ENCODE measurements around the gene MEGF9. TPM values are rescaled to one million over a fixed set of nuclear protein-coding genes. Genes with fewer than 3 reads are reported as not detected.

MEGF9 gene
- total and polyA plus RNA-seq, 2 donors (not counting 1 experiment from before 2014, with no cell fraction given), result 3.5 to 11.3 TPM

DNA sequence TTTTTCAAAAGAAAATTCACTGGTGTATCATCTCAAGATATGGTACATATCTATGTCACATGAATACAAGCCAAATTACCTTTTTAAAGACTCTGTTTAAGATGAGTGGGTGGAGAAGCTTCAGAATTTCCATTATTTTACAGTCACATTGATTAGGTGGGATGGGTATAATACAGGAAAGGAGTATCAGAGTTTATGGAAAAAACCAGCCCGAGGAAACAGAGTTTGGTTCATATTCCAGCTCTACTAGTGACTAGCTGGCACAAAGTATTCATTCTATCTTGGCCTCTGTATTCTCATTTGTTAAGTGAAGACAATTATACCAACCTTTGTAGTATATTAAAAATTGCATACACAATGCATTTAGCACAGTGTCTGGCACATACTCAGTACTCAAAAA lies 87.8 kb downstream of the MEGF9 start:
- Mint-ChIP-seq H3K27me3 (no peaks in the 10 kb centered on the region), H3K4me3 (no peak overlapping the region), H3K4me1 (no peaks in the 10 kb centered on the region), H3K9me3 (ENCODE audit: insufficient read depth) (no peaks in the 10 kb centered on the region), H3K27ac (no peak overlapping the region)
- no peak overlapping the region for H2AFZ ChIP-seq (ENCODE audit: insufficient read depth, low read depth, low read length, poor library complexity, severe bottlenecking)
- no peak overlapping the region for H3K27ac ChIP-seq (ENCODE audit: low read length in 2 of 2)
- H3K4me2 ChIP-seq (replicated peaks; ENCODE audit: low read depth, low read length, poor library complexity, severe bottlenecking), result no peak overlapping the region
- DNase-seq, result no peak
- no peaks in the 10 kb centered on the region for H3K36me3 ChIP-seq (replicated peaks in 1 of 2; ENCODE audit: control extremely low read depth in 1 of 2, control insufficient read depth in 1 of 2, extremely low read depth in 1 of 2, insufficient read depth in 2 of 2, low read length in 1 of 2)
- no peaks in the 10 kb centered on the region for H3K4me1 ChIP-seq (ENCODE audit: control insufficient read depth in 2 of 2, insufficient read depth in 2 of 2, low read length in 2 of 2)
- H3K9ac ChIP-seq (ENCODE audit: low read length), result no peak overlapping the region
- H3K4me3 ChIP-seq (ENCODE audit: control extremely low read depth in 1 of 5, extremely low read depth in 1 of 5, insufficient read depth in 1 of 5, low read depth in 2 of 5, low read length in 4 of 5), result no peak overlapping the region
- TF ChIP-seq EZH2 (IDR thresholded peaks at IDR 0.05; ENCODE audit: borderline replicate concordance, insufficient read depth, low read depth, low read length, poor library complexity, severe bottlenecking), result no peak
- TF ChIP-seq, protein P1, sequence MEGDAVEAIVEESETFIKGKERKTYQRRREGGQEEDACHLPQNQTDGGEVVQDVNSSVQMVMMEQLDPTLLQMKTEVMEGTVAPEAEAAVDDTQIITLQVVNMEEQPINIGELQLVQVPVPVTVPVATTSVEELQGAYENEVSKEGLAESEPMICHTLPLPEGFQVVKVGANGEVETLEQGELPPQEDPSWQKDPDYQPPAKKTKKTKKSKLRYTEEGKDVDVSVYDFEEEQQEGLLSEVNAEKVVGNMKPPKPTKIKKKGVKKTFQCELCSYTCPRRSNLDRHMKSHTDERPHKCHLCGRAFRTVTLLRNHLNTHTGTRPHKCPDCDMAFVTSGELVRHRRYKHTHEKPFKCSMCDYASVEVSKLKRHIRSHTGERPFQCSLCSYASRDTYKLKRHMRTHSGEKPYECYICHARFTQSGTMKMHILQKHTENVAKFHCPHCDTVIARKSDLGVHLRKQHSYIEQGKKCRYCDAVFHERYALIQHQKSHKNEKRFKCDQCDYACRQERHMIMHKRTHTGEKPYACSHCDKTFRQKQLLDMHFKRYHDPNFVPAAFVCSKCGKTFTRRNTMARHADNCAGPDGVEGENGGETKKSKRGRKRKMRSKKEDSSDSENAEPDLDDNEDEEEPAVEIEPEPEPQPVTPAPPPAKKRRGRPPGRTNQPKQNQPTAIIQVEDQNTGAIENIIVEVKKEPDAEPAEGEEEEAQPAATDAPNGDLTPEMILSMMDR (IDR thresholded peaks at IDR 0.05), result no peak
- H3K79me2 ChIP-seq (ENCODE audit: control insufficient read depth, insufficient read depth, low read length), result no peaks in the 10 kb centered on the region
- WGBS (ENCODE audit: insufficient coverage), result no CpG with 5 or more reads among the region's 1 CpG
- CTCF ChIA-PET, result interaction anchor here (1.1 to 2.3 kb wide), 3 partner anchors 12 to 433 kb away, joined by 4 to 7 read pairs (median 6); no protein-coding TSS in a partner anchor
- intact Hi-C loops (cut with micrococcal nuclease), result no loop called here
- POLR2A ChIA-PET, result no interaction called here
- ATAC-seq (ENCODE audit: low read depth), result no peak
- H4K20me1 ChIP-seq (ENCODE audit: control insufficient read depth, insufficient read depth, low read length, poor library complexity, severe bottlenecking), result no peaks in the 10 kb centered on the region
- no peaks in the 10 kb centered on the region for H3K9me3 ChIP-seq (ENCODE audit: control extremely low read depth in 1 of 3, control insufficient read depth in 2 of 3, insufficient read depth in 1 of 3, low read length in 2 of 3)
- H3K27me3 ChIP-seq (replicated peaks in 1 of 4; ENCODE audit: control extremely low read depth in 1 of 4, control insufficient read depth in 3 of 4, insufficient read depth in 4 of 4, low read length in 3 of 4), result no peaks in the 10 kb centered on the region

DNA sequence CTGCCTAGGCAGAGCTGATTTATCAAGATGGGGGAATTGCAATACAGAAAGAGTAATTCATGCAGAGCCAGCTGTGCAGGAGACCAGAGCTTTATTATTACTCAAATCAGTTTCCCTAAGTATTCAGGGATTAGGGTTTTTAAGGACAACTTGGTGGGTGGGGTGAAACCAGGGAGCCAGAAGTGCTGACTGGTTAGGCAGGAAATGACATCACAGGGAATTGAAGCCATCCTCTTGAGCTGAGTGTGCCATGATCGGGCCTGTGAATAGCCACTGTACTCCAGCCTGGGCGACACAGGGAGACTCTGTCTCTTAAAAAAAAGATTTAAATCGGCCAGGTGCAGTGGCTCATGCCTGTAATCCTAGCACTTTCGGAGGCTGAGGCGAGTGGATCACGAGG lies 89.0 kb downstream of the MEGF9 start:
- CTCF ChIA-PET, result interaction anchor here (1.1 to 2.3 kb wide), 2 partner anchors 19 to 435 kb away, joined by 6 to 7 read pairs; no protein-coding TSS in a partner anchor
- Mint-ChIP-seq H3K9me3 (ENCODE audit: insufficient read depth) (no peaks in the 10 kb centered on the region), H3K27me3 (no peaks in the 10 kb centered on the region), H3K4me3 (no peak overlapping the region), H3K4me1 (no peaks in the 10 kb centered on the region), H3K27ac (no peak overlapping the region)
- no peaks in the 10 kb centered on the region for H3K9me3 ChIP-seq (ENCODE audit: control extremely low read depth in 1 of 3, control insufficient read depth in 2 of 3, insufficient read depth in 1 of 3, low read length in 2 of 3)
- H3K27me3 ChIP-seq (replicated peaks in 1 of 4; ENCODE audit: control extremely low read depth in 1 of 4, control insufficient read depth in 3 of 4, insufficient read depth in 4 of 4, low read length in 3 of 4), result no peaks in the 10 kb centered on the region
- no peak overlapping the region for H3K27ac ChIP-seq (ENCODE audit: low read length in 2 of 2)
- POLR2A ChIA-PET, result no interaction called here
- intact Hi-C loops (cut with micrococcal nuclease), result no loop called here
- H3K79me2 ChIP-seq (ENCODE audit: control insufficient read depth, insufficient read depth, low read length), result no peaks in the 10 kb centered on the region
- H4K20me1 ChIP-seq (ENCODE audit: control insufficient read depth, insufficient read depth, low read length, poor library complexity, severe bottlenecking), result no peaks in the 10 kb centered on the region
- H2AFZ ChIP-seq (ENCODE audit: insufficient read depth, low read depth, low read length, poor library complexity, severe bottlenecking), result no peak overlapping the region
- WGBS (ENCODE audit: insufficient coverage), result 98% methylated on average over 6 of the region's 6 CpGs
- H3K36me3 ChIP-seq (replicated peaks in 1 of 2; ENCODE audit: control extremely low read depth in 1 of 2, control insufficient read depth in 1 of 2, extremely low read depth in 1 of 2, insufficient read depth in 2 of 2, low read length in 1 of 2), result no peaks in the 10 kb centered on the region
- TF ChIP-seq, protein P1 (IDR thresholded peaks at IDR 0.05), result no peak
- TF ChIP-seq EZH2 (IDR thresholded peaks at IDR 0.05; ENCODE audit: borderline replicate concordance, insufficient read depth, low read depth, low read length, poor library complexity, severe bottlenecking), result no peak
- no peak overlapping the region for H3K4me3 ChIP-seq (ENCODE audit: control extremely low read depth in 1 of 5, extremely low read depth in 1 of 5, insufficient read depth in 1 of 5, low read depth in 2 of 5, low read length in 4 of 5)
- DNase-seq (no peak), ATAC-seq (ENCODE audit: low read depth) (no peak)
- no peak overlapping the region for H3K4me2 ChIP-seq (replicated peaks; ENCODE audit: low read depth, low read length, poor library complexity, severe bottlenecking)
- no peaks in the 10 kb centered on the region for H3K4me1 ChIP-seq (ENCODE audit: control insufficient read depth in 2 of 2, insufficient read depth in 2 of 2, low read length in 2 of 2)
- H3K9ac ChIP-seq (ENCODE audit: low read length), result no peak overlapping the region
